ENCODE results near the gene NETO2. TPM values are rescaled to one million over a fixed set of nuclear protein-coding genes. Genes with fewer than 3 reads are reported as not detected.

NETO2 gene
- polyA plus RNA-seq, 3 donors: 12.4 to 15.7 (median 14.3) TPM

GRCh38 chr16:47082099-47082865 lies 61.5 kb downstream of the NETO2 start:
- no peak overlapping the region for H2AFZ ChIP-seq (ENCODE audit: insufficient read depth, low read depth, low read length, poor library complexity, severe bottlenecking)
- H4K20me1 ChIP-seq (ENCODE audit: insufficient read depth, low read length): no peaks in the 10 kb centered on the region
- no peak overlapping the region for H3K4me3 ChIP-seq (replicated peaks in 1 of 3; ENCODE audit: low read depth in 2 of 3, low read length in 3 of 3)
- Mint-ChIP-seq H3K4me3 (no peak overlapping the region), H3K27ac (no peak overlapping the region), H3K36me3 (peaks cover 13 to 16% of the 10 kb centered on the region in 2 donors), H3K4me1 (peaks cover 14% of the 10 kb centered on the region), H3K9me3 (peaks cover 0 to 1% (median 0%) of the 10 kb centered on the region in 7 donors), H3K27me3 (ENCODE audit: low read depth in 3 of 3) (no peaks in the 10 kb centered on the region)
- H3K27ac ChIP-seq (ENCODE audit: low read depth in 1 of 2, low read length in 2 of 2): no peak overlapping the region
- DNase-seq: no peak
- TF ChIP-seq CTCF (IDR thresholded peaks at IDR 0.05): no peak
- H3K4me2 ChIP-seq (replicated peaks; ENCODE audit: extremely low read depth, low read length, poor library complexity, severe bottlenecking): no peak overlapping the region
- H3K36me3 ChIP-seq (replicated peaks in 1 of 2; ENCODE audit: control insufficient read depth in 1 of 2, insufficient read depth in 2 of 2, low read length in 2 of 2): peaks cover 0 to 12% of the 10 kb centered on the region in 2 donors
- H3K4me1 ChIP-seq (ENCODE audit: control insufficient read depth in 1 of 2, insufficient read depth in 2 of 2, low read length in 2 of 2): peaks cover 6 to 9% of the 10 kb centered on the region in 2 donors
- H3K9ac ChIP-seq (ENCODE audit: insufficient read depth, low read length, poor library complexity, severe bottlenecking): no peak overlapping the region
- no peaks in the 10 kb centered on the region for H3K27me3 ChIP-seq (ENCODE audit: control insufficient read depth in 2 of 2, insufficient read depth in 2 of 2, low read length in 2 of 2)
- intact Hi-C loops (cut with micrococcal nuclease): no loop called here
- no CpG with 5 or more reads among the region's 2 CpGs for WGBS (ENCODE audit: insufficient coverage)
- H3K9me3 ChIP-seq (replicated peaks in 1 of 2; ENCODE audit: control insufficient read depth in 1 of 2, insufficient read depth in 1 of 2, low read length in 2 of 2): no peaks in the 10 kb centered on the region
- H3K79me2 ChIP-seq (ENCODE audit: insufficient read depth, low read length): no peaks in the 10 kb centered on the region

GRCh38 chr16:47081115-47081514 lies 62.6 kb downstream of the NETO2 start:
- H3K36me3 Mint-ChIP-seq: peaks cover 13 to 16% of the 10 kb centered on the region in 2 donors
- WGBS (ENCODE audit: insufficient coverage): no CpG with 5 or more reads among the region's 1 CpG

More at GRCh38 chr16:47081115-47081514, 62.6 kb downstream of the NETO2 start:
- no peak for DNase-seq
- Histone ChIP-seq H3K9me3 (replicated peaks in 1 of 2; ENCODE audit: control insufficient read depth in 1 of 2, insufficient read depth in 1 of 2, low read length in 2 of 2) (no peaks in the 10 kb centered on the region), H3K4me3 (replicated peaks in 1 of 3; ENCODE audit: low read depth in 2 of 3, low read length in 3 of 3) (no peak overlapping the region), H3K9ac (ENCODE audit: insufficient read depth, low read length, poor library complexity, severe bottlenecking) (no peak overlapping the region), H3K27ac (ENCODE audit: low read depth in 1 of 2, low read length in 2 of 2) (no peak overlapping the region), H2AFZ (ENCODE audit: insufficient read depth, low read depth, low read length, poor library complexity, severe bottlenecking) (no peak overlapping the region), H4K20me1 (ENCODE audit: insufficient read depth, low read length) (no peaks in the 10 kb centered on the region), H3K4me1 (ENCODE audit: control insufficient read depth in 1 of 2, insufficient read depth in 2 of 2, low read length in 2 of 2) (peaks cover 4 to 9% of the 10 kb centered on the region in 2 donors), H3K36me3 (replicated peaks in 1 of 2; ENCODE audit: control insufficient read depth in 1 of 2, insufficient read depth in 2 of 2, low read length in 2 of 2) (peaks cover 0 to 12% of the 10 kb centered on the region in 2 donors), H3K4me2 (replicated peaks; ENCODE audit: extremely low read depth, low read length, poor library complexity, severe bottlenecking) (no peak overlapping the region), H3K79me2 (ENCODE audit: insufficient read depth, low read length) (no peaks in the 10 kb centered on the region), H3K27me3 (ENCODE audit: control insufficient read depth in 2 of 2, insufficient read depth in 2 of 2, low read length in 2 of 2) (no peaks in the 10 kb centered on the region)
- Mint-ChIP-seq H3K4me3 (no peak overlapping the region), H3K27me3 (ENCODE audit: low read depth in 3 of 3) (peaks cover 0 to 2% (median 0%) of the 10 kb centered on the region in 3 donors), H3K9me3 (peaks cover 0 to 1% (median 0%) of the 10 kb centered on the region in 7 donors), H3K4me1 (peaks cover 13% of the 10 kb centered on the region), H3K27ac (no peak overlapping the region)
- intact Hi-C loops (cut with micrococcal nuclease): no loop called here
- no peak for TF ChIP-seq CTCF (IDR thresholded peaks at IDR 0.05)

Data from CD14-positive monocyte (primary cell).